ENCODE data around the gene ZNF653.

Gene ZNF653

DNA sequence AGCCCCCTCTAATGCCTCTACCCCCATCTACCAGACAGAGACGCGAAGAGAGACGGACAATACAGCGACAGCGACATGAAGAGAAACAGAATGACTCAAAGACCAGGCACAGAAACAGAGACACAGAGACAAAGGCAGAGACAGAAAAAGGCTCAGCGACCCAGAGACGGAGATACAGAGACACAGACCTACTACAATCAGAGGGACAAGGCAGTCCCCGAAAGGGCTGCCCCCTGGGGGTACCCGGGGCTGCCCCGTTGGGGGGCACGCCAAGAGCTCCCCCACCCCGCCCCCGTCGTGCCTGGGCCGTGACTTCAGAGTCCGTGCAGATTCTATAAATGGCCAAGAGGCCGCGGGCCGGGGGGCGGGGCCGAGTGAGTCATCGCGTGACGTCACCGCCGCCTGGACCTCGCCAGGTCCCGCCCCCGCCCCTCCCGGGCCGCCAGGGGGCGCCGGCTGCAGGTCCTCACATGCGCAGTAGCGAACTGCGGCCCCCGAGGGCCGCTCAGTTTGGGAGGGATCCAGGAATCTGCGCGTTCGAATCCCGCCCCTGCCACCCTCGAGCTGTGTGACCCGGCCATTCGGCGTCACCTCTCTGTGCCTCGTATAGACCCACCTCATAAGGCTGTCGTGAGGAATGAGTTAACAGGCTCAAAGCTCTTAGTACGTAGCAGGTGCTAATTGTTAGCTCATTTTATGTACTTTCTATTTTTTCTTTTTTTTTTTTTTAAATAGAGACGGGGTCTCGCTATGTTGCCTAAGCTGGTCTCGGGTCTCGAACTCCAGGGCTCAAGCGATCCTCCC is 30.4 kb upstream of the ZNF653 start:
- no peaks in the 10 kb centered on the region for H4K20me1 ChIP-seq (ENCODE audit: insufficient read depth, low read length, poor library complexity, severe bottlenecking)
- no peak overlapping the region for H2AFZ ChIP-seq (ENCODE audit: low read length)
- H3K4me3 ChIP-seq (ENCODE audit: low read length, poor library complexity, severe bottlenecking), result no peak overlapping the region
- H3K27me3 ChIP-seq (ENCODE audit: insufficient read depth, low read length, poor library complexity, severe bottlenecking), result no peaks in the 10 kb centered on the region
- H3K9me2 ChIP-seq (replicated peaks; ENCODE audit: low read depth, low read length), result no peaks in the 10 kb centered on the region
- no peak overlapping the region for H3K9ac ChIP-seq (ENCODE audit: low read depth, low read length, poor library complexity, severe bottlenecking)
- no peaks in the 10 kb centered on the region for H3K4me1 ChIP-seq (ENCODE audit: insufficient read depth, low read length, poor library complexity, severe bottlenecking)
- no peak for TF ChIP-seq EZH2phosphoT487 (IDR thresholded peaks at IDR 0.05; ENCODE audit: borderline replicate concordance)
- TF ChIP-seq, protein P1, sequence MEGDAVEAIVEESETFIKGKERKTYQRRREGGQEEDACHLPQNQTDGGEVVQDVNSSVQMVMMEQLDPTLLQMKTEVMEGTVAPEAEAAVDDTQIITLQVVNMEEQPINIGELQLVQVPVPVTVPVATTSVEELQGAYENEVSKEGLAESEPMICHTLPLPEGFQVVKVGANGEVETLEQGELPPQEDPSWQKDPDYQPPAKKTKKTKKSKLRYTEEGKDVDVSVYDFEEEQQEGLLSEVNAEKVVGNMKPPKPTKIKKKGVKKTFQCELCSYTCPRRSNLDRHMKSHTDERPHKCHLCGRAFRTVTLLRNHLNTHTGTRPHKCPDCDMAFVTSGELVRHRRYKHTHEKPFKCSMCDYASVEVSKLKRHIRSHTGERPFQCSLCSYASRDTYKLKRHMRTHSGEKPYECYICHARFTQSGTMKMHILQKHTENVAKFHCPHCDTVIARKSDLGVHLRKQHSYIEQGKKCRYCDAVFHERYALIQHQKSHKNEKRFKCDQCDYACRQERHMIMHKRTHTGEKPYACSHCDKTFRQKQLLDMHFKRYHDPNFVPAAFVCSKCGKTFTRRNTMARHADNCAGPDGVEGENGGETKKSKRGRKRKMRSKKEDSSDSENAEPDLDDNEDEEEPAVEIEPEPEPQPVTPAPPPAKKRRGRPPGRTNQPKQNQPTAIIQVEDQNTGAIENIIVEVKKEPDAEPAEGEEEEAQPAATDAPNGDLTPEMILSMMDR (conservative IDR thresholded peaks at IDR 0.05; ENCODE audit: low read length), result peak; percentile 46
- H3K79me2 ChIP-seq (ENCODE audit: insufficient read depth, low read length), result no peaks in the 10 kb centered on the region
- no peaks in the 10 kb centered on the region for H3F3A ChIP-seq (ENCODE audit: low read depth)
- no peaks in the 10 kb centered on the region for H3K36me3 ChIP-seq (ENCODE audit: insufficient read depth, low read length)
- no peaks in the 10 kb centered on the region for H3K9me3 ChIP-seq (ENCODE audit: insufficient read depth, low read depth, low read length)
- no peak overlapping the region for H3K4me2 ChIP-seq (ENCODE audit: low read depth, low read length, poor library complexity, severe bottlenecking)

DNA sequence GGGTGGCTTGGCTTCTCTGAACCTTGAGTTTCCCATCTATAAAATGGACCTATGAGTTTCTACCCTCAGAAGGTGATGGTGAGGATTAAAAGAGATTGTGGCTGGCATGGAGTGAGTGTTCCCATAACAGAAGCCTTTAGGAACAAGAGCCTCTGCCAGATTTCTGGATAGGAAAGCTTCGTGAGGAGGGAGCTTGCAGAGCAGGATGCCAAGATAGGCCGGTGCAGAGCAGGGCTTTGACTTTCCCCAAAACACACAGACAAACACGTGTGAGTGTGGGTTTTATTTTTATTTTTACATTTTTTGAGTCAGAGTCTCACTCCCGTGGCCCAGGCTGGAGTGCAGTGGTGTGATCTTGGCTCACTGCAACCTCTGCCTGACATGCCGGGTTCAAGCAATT is 29.3 kb upstream of the ZNF653 start:
- Histone ChIP-seq H3K27me3 (ENCODE audit: insufficient read depth, low read length, poor library complexity, severe bottlenecking) (no peaks in the 10 kb centered on the region), H2AFZ (ENCODE audit: low read length) (no peak overlapping the region), H4K20me1 (ENCODE audit: insufficient read depth, low read length, poor library complexity, severe bottlenecking) (no peaks in the 10 kb centered on the region), H3F3A (ENCODE audit: low read depth) (no peaks in the 10 kb centered on the region), H3K9me3 (ENCODE audit: insufficient read depth, low read depth, low read length) (no peaks in the 10 kb centered on the region), H3K9ac (ENCODE audit: low read depth, low read length, poor library complexity, severe bottlenecking) (no peak overlapping the region), H3K4me1 (ENCODE audit: insufficient read depth, low read length, poor library complexity, severe bottlenecking) (no peaks in the 10 kb centered on the region), H3K9me2 (replicated peaks; ENCODE audit: low read depth, low read length) (no peaks in the 10 kb centered on the region), H3K4me3 (ENCODE audit: low read length, poor library complexity, severe bottlenecking) (no peak overlapping the region), H3K4me2 (ENCODE audit: low read depth, low read length, poor library complexity, severe bottlenecking) (no peak overlapping the region), H3K36me3 (ENCODE audit: insufficient read depth, low read length) (no peaks in the 10 kb centered on the region), H3K79me2 (ENCODE audit: insufficient read depth, low read length) (no peaks in the 10 kb centered on the region)
- no peak for TF ChIP-seq EZH2phosphoT487 (IDR thresholded peaks at IDR 0.05; ENCODE audit: borderline replicate concordance)
- TF ChIP-seq, protein P1 (conservative IDR thresholded peaks at IDR 0.05; ENCODE audit: low read length), result no peak

DNA sequence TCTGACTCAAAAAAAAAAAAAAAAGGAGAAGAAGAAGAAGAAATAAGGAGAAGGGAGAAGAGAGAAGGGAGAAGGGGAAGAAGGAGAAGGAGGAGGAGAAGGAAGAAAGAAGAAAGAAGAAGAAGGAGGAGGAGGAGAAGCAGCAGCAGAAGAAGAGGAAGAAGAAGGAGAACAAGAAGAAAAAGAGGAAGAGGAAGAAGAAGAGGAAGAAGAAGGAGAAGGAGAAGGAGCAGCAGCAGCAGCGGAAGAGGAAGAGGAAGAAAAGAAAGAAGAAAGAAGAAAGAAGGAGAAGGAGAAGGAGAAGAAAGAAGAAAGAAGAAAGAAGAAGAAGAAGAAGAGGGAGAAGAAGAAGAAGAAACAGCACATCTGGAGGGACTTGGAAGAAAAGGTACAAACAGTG is 28.9 kb upstream of the ZNF653 start:
- TF ChIP-seq EZH2phosphoT487 (IDR thresholded peaks at IDR 0.05; ENCODE audit: borderline replicate concordance), result no peak
- TF ChIP-seq, protein P1 (conservative IDR thresholded peaks at IDR 0.05; ENCODE audit: low read length), result no peak
- Histone ChIP-seq H3K9me2 (replicated peaks; ENCODE audit: low read depth, low read length) (no peaks in the 10 kb centered on the region), H3K27me3 (ENCODE audit: insufficient read depth, low read length, poor library complexity, severe bottlenecking) (no peaks in the 10 kb centered on the region), H3F3A (ENCODE audit: low read depth) (no peaks in the 10 kb centered on the region), H3K4me3 (ENCODE audit: low read length, poor library complexity, severe bottlenecking) (no peak overlapping the region), H4K20me1 (ENCODE audit: insufficient read depth, low read length, poor library complexity, severe bottlenecking) (no peaks in the 10 kb centered on the region), H3K4me2 (ENCODE audit: low read depth, low read length, poor library complexity, severe bottlenecking) (no peak overlapping the region), H3K9me3 (ENCODE audit: insufficient read depth, low read depth, low read length) (no peaks in the 10 kb centered on the region), H3K9ac (ENCODE audit: low read depth, low read length, poor library complexity, severe bottlenecking) (no peak overlapping the region), H3K4me1 (ENCODE audit: insufficient read depth, low read length, poor library complexity, severe bottlenecking) (no peaks in the 10 kb centered on the region), H3K36me3 (ENCODE audit: insufficient read depth, low read length) (no peaks in the 10 kb centered on the region), H2AFZ (ENCODE audit: low read length) (no peak overlapping the region), H3K79me2 (ENCODE audit: insufficient read depth, low read length) (no peaks in the 10 kb centered on the region)

All from Loucy (cell line).